ENCODE measurements around the gene SFT2D2.

Gene SFT2D2

DNA sequence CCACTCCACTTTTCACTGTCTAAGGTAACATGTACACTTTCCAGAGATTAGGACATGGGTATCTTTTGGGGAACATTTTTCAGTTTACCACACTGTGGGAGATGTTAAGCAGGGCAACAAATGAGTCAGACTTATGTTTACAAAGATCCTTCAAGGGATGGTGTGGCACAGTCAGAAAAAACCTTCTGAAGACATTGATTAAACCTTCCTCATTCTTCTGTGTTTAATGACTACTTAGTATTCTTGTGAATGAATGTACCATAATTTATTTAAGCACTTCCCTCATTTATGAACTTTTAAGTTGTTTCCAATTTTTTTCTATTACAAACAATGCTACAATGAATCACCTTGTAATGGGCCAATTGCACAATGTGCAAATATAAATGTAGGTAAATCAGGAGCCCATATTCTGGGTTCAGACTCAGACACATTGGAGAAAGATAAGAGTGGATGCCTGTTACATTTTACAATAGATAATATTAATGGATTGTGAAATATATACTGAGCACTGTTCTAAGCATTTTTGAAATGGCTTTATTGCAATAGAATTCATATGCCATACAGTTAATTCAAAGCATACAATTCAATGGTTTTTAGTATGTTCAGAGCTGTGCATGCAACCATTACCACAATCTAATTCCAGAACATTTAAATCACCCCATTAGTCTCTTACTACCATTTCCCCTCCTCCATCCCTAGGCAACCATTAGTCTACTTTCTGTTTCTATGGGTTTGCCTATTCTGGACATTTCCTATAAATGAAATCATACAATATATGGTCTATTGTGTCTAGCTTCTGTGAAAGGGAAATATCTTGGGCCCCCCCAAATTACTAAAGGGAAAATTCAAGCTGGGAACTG is 1.9 kb upstream of the SFT2D2 start:
- no peak for DNase-seq

DNA sequence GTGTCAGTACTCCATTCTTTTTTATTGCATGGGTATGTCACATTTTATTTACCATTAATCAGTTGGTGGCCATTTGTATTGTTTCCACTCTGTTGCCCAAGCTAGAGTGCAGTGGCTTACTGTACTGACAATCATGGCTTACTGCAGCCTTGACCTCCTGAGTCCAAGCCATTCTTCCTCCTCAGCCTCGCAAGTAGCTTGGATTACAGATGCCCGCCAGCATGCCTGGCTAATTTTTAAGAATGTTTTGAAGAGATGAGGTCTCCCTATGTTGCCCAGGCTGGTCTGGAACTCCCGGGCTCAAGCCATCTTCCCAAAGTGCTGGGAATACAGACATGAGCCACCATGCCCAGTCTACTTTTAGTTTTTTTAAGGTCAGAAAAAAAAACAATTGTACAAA is 813 bp upstream of the SFT2D2 start:
- DNase-seq = no peak

DNA sequence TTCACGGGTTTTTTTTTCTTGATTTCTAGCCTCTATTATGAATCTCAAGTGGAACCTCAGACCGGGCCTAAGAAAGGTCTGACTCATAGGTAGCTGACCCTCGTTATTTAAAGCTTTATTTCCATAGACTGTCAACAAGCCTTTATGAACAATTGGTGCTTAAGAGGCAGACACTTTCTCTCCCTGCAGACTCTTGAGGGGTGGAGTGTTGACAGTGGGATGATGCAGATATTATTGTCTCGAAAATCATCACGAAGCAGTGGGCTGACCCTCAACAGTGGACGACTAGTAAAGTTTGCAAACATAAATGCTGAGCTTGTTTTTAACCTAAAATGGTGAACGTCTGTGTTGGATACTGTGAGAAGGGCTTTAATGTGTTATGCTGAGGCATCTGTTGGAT is 1.8 kb downstream of the SFT2D2 start:
- no peak for DNase-seq

DNA sequence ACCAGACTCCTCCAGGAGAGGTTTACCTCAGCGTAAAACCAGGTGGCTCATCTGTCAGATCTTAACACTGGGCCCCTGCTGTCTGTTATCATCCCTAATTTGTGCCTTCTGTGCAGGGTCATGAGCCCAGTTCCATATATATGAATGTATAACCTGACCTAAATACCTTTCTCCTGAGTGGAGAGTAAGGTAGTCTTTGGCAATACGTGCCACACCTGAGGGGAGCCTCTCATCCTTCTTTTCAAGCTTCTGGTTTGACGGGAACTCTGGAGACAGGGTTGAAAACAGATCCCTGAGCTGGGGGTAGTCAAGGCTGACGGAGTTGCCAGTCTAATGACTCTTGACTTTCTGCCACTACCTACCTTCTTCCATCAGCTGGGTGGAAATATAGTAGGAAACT is 4.1 kb downstream of the SFT2D2 start:
- DNase-seq = no peak

- no peak for DNase-seq
These were observed 4.9 kb downstream of the SFT2D2 start for GRCh38 chr1:168230709-168231108.

DNA sequence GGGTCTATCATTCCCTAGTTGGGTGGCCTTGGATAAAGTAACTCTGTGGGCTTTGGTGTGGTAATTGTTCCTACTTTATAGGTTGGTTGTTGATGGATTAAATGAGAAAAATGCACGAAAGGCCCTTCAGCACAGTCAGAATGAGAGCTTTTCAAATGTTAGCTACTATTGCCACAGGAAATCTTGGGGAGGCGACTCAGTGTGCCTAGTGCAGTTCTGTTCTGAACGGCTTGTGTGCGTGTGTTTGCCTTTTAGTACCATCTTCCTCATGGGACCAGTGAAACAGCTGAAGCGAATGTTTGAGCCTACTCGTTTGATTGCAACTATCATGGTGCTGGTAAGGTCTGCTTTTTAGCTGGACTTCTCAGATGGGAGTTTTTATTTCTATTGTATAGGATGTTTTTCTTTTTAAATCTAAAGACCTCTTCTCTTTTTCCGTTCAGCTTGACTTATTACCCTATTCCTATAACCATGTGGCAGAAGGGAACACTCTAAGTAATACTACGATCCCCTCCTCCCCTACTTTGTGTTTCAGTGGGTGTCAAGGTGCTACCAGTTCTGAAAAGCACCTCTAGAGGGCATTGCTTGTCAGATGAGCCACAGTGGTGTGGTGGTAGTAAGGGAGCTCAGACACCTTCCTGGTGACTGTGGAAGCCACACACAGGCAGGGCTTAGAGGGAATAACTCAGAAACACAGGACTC is 9.2 kb downstream of the SFT2D2 start:
- DNase-seq = no peak

- no peak for DNase-seq
These were observed 9.7 kb downstream of the SFT2D2 start for GRCh38 chr1:168235548-168235885.

GRCh38 chr1:168235937-168236336 is 10.1 kb downstream of the SFT2D2 start:
- DNase-seq = no peak

DNA sequence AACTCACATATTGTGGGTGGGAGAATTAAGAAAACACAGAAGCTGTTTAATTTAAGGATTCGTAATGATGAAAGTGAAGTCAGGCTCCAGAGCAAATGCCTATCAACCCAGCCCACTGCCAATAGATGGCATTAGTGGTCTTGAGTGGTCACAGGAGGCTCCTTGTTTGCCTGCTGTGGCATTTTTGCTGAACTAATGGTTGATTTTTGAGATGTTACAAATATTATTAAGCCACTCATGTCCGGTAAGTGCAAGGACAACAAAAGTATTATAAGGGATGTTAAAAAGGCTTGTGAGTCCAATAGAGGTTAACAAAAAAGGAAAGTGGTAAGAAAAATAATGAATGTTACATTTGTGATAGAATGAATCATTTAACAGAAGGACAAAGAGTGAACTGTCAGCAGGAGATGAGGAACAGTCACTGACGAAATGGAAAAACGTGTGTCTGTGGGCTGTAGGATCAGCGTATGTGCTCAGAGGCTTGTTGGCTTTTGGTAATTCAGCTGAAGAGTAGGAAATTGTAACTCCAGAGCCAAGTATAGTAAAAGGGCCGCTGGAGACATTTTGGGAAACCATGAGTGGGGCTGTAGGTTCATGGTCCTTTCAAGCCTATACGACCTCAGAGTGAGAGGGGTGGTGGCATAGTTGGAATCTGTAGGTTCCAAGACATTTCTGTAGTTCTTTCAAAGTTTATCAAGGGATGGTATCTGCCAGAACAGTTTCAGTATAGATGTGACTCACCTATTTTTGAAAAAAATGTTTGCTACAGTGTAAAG is 11.2 kb downstream of the SFT2D2 start:
- DNase-seq = no peak

GRCh38 chr1:168243198-168243597 is 17.4 kb downstream of the SFT2D2 start:
- no peak for DNase-seq

DNA sequence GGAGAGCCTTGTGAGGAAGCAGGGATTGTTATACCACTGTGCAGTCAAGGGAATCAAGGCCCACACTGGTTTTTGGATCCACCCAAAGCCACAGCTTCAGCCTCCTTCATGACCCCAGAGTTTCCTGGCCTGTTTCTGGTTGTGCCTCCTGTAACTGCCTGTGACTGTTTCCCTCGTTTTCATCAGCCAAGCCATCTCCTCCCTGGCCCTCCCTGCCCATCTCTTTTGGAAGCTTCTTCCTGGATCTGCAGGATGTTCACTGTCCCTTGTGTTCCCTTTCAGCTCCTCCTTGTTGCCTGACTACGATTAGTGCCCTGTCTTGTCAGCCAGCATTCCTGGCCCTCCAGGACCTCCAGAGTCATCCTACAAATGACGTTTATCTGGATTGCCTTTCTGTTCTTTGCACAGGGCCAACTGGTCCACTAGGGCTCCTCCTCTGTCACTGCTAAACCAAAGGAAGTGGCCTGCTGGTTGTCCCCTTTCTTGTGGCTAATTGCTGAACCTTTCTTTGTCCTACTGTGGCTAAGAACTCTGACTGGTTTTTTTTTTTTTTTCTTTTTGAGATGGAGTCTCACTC is 17.9 kb downstream of the SFT2D2 start:
- DNase-seq = no peak

- no peak for DNase-seq
These were observed 19.2 kb downstream of the SFT2D2 start for GRCh38 chr1:168245042-168245441.

- no peak for DNase-seq
These were observed 20.7 kb downstream of the SFT2D2 start for GRCh38 chr1:168246506-168246905.

DNA sequence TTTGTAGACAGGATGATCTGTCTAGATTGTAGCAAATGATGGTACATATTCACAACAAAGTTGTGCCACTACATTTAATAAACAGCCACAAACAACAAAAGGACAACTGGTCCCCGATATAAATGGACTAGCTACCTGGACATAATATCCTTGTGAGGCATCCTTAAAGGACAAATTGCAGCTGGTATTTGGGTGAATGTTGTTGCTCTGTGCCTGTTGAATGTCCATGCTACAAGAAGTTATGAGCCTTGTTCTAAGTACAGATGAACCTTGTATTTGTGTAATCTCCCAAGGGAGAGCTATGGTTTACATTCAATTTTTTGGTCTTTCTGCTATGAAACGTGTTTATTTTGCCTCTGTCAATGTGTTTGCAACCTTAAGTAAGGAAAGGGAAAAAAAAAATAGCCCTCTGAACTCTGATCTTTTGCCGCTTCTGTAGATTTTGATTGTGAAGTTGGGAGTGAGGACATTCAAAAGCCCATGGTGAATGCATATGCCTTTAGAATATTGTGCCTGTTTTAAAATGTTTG is 26.5 kb downstream of the SFT2D2 start:
- DNase-seq = no peak

GRCh38 chr1:168256164-168256563 is 30.4 kb downstream of the SFT2D2 start:
- DNase-seq = no peak

DNA sequence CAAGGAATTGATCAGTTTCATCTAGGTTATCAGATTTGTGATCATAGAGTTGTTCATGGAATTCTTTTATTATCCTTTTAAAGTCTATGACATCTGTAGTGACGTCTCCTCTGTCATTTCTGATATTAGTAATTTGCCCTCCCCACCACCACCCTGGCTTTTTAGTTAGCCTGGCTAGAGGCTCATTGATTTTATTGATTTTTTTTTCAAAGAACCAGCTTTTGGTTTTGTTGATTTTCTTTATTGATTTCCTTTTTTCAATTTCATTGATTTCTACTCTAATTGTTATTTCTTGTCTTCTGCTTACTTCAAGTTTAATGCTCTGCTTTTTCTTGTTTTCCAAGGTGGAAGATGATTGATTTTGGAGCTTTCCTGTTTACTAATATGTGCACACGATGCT is 31.6 kb downstream of the SFT2D2 start:
- DNase-seq = no peak

DNA sequence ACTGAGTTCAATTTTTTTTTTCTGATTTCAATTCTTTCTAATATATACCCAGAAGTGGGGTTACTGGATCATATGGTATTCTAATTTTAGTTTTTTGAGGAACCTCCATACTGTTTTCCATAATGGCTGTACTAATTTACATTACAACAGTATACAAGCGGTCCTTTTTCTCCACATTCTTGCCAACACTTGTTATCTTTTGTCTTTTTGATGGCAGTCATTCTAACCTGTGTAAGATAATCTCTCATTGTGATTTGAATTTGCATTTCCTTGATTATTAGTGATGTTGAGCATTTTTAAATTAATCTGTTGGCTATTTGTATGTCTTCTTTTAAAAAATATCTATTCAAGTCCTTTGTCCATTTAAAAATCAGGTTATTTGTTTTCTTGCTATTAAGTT is 33.8 kb downstream of the SFT2D2 start:
- no peak for DNase-seq

- no peak for DNase-seq
These were observed 34.6 kb downstream of the SFT2D2 start for GRCh38 chr1:168260393-168260792.

- peak; percentile 45 for DNase-seq
These were observed 35.6 kb downstream of the SFT2D2 start for GRCh38 chr1:168261390-168261789.

GRCh38 chr1:168263130-168263529 is 37.3 kb downstream of the SFT2D2 start:
- no peak for DNase-seq

DNA sequence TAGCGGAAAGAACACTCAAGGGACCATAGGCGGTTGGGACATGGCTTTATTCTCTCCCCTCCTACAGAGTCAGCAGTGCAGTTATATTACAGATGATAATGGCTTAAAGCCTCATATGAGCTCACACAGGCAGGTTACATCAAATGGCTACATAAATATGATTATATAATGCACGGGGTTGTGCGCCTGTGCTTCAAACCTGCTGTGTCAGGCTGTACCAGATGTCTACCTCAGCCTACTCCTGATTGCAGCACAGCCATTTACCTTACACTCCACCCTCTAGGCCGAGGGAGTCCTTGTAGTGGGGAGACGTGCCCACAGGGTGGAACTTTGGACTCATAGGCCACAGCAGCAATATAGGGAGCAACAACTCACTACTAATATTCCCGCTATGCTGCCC is 38.5 kb downstream of the SFT2D2 start:
- DNase-seq = no peak

DNA sequence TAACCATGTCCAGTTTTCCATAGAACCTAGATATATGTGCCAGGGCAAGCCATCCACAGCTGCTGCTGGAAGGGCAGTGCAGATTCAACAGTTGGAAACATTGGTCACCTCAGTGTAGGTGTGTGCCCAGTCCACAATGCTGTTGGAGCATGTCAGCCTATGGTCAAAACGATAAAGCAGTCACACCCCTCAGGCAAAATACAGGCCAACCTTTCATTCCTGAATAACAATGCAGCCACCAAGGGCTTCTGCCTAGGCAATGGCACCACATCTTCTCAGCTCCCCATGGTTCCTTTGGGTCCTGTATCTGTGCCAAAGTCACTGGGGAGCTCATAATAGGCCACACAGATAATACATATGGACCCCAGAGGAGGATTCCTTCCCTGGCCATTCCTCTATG is 39.8 kb downstream of the SFT2D2 start:
- DNase-seq = no peak

- DNase-seq = no peak
These were observed 40.9 kb downstream of the SFT2D2 start for GRCh38 chr1:168266644-168267186.

Data from NCI-H1048 (cell line).